HepG2 (cell line): Measurements from ENCODE around the gene ACTR1A. TPM values are rescaled to one million over a fixed set of nuclear protein-coding genes. Genes with fewer than 3 reads are reported as not detected.
A peak's percentile ranks its signal among the peaks of the same experiment; 100 is the strongest.

ENCODE experiments used
- ARNTL ChIP-seq: sonication (generic); formaldehyde crosslinking; IDR thresholded peaks from 2 replicates; pipeline ENCODE4 v1.4.0; 2020; ENCODE audit warnings: mild to moderate bottlenecking, missing genetic modification reagents
- BCL3 ChIP-seq: sonication (generic); formaldehyde crosslinking; IDR thresholded peaks from 2 replicates; pipeline ENCODE4 v1.5.1; 2020; ENCODE audit warnings: mild to moderate bottlenecking, missing genetic modification reagents, moderate library complexity
- CCDC6 ChIP-seq: sonication (generic); formaldehyde crosslinking; IDR thresholded peaks from 2 replicates; pipeline ENCODE4 v1.8.1; 2022; ENCODE audit warnings: mild to moderate bottlenecking, missing genetic modification reagents, moderate library complexity
- EED ChIP-seq: sonication (generic); formaldehyde crosslinking; IDR thresholded peaks from 2 replicates; pipeline ENCODE4 v1.5.0; 2020; ENCODE audit warnings: mild to moderate bottlenecking, missing genetic modification reagents
- EP300 ChIP-seq, 3 experiments: sonication (generic) in 1 of 3; formaldehyde crosslinking in 1 of 3; IDR thresholded peaks; 2 replicates each; pipeline versions ENCODE4 v1.5.1 to v1.6.1; 2011 to 2020; ENCODE audit warnings: low read depth in 2 of 3, low read length in 2 of 3, borderline replicate concordance in 1 of 3, improper control_type of control experiment in 1 of 3, mild to moderate bottlenecking in 1 of 3, missing genetic modification reagents in 1 of 3, moderate library complexity in 1 of 3
- FOSL2 ChIP-seq: sonication (generic); formaldehyde crosslinking; IDR thresholded peaks from 2 replicates; pipeline ENCODE4 v1.4.0; 2020; ENCODE audit warnings: missing genetic modification reagents
- FOXO1 ChIP-seq: sonication (generic); formaldehyde crosslinking; IDR thresholded peaks from 2 replicates; pipeline ENCODE4 v1.4.0; 2020; ENCODE audit warnings: missing genetic modification reagents
- RNF2 ChIP-seq: fragments of 450-650 bp; conservative IDR thresholded peaks from 2 replicates; pipeline ENCODE4 v1.6.1; 2016; ENCODE audit warnings: low read depth
- SPEN ChIP-seq: sonication (generic); formaldehyde crosslinking; IDR thresholded peaks from 2 replicates; pipeline ENCODE4 v1.5.1; 2020; ENCODE audit warnings: low read depth, mild to moderate bottlenecking, missing genetic modification reagents
- TFDP2 ChIP-seq: sonication (generic); formaldehyde crosslinking; IDR thresholded peaks from 2 replicates; pipeline ENCODE4 v1.4.0; 2020; ENCODE audit warnings: missing genetic modification reagents
- THAP11 ChIP-seq: IDR thresholded peaks from 2 replicates; pipeline ENCODE4 v1.6.1; 2016; ENCODE audit warnings: missing biosample characterization, missing genetic modification reagents
- ZBTB2 ChIP-seq: sonication (generic); formaldehyde crosslinking; IDR thresholded peaks from 2 replicates; pipeline ENCODE4 v1.8.0; 2022; ENCODE audit warnings: low read depth, missing genetic modification reagents
- ZBTB42 ChIP-seq: sonication (generic); formaldehyde crosslinking; IDR thresholded peaks from 2 replicates; pipeline ENCODE4 v1.5.0; 2020; ENCODE audit warnings: mild to moderate bottlenecking, missing genetic modification reagents
- ZNF274 ChIP-seq: sonication (generic); formaldehyde crosslinking; IDR thresholded peaks from 2 replicates; pipeline ENCODE4 v1.5.1; 2020; ENCODE audit warnings: mild to moderate bottlenecking, missing genetic modification reagents
- ZNF354B ChIP-seq: sonication (generic); formaldehyde crosslinking; IDR thresholded peaks from 2 replicates; pipeline ENCODE4 v1.8.0; 2022; ENCODE audit warnings: mild to moderate bottlenecking, missing genetic modification reagents
- ZNF563 ChIP-seq: sonication (generic); formaldehyde crosslinking; IDR thresholded peaks from 2 replicates; pipeline ENCODE4 v1.8.0; 2022; ENCODE audit warnings: mild to moderate bottlenecking, moderate library complexity, missing genetic modification reagents
- ZNF570 ChIP-seq: sonication (generic); formaldehyde crosslinking; IDR thresholded peaks from 2 replicates; pipeline ENCODE4 v1.4.0; 2020; ENCODE audit warnings: mild to moderate bottlenecking, missing genetic modification reagents, borderline replicate concordance
- ZNF674 ChIP-seq: sonication (generic); formaldehyde crosslinking; IDR thresholded peaks from 2 replicates; pipeline ENCODE4 v1.5.0; 2020; ENCODE audit warnings: low read depth, mild to moderate bottlenecking, missing genetic modification reagents
- ZNF709 ChIP-seq: sonication (generic); formaldehyde crosslinking; IDR thresholded peaks from 2 replicates; pipeline ENCODE4 v1.5.0; 2020; ENCODE audit warnings: mild to moderate bottlenecking, missing genetic modification reagents
- ZNF766 ChIP-seq: sonication (generic); formaldehyde crosslinking; IDR thresholded peaks from 2 replicates; pipeline ENCODE4 v1.5.0; 2020; ENCODE audit warnings: missing genetic modification reagents, borderline replicate concordance
- ZNF770 ChIP-seq: sonication (generic); formaldehyde crosslinking; IDR thresholded peaks from 2 replicates; pipeline ENCODE4 v1.5.0; 2020; ENCODE audit warnings: mild to moderate bottlenecking, missing genetic modification reagents
- ZNF790 ChIP-seq: sonication (generic); formaldehyde crosslinking; IDR thresholded peaks from 2 replicates; pipeline ENCODE4 v1.8.0; 2022; ENCODE audit warnings: missing genetic modification reagents, mild to moderate bottlenecking, borderline replicate concordance
- ZSCAN31 ChIP-seq: sonication (generic); formaldehyde crosslinking; IDR thresholded peaks from 2 replicates; pipeline ENCODE4 v1.5.0; 2020; ENCODE audit warnings: low read depth, mild to moderate bottlenecking, missing genetic modification reagents
- polyA plus RNA-seq, 8 experiments: library from polyadenylated mRNA; depleted of rRNA in 3 of 8; stranded (reverse) in 7 of 8; unstranded in 1 of 8; fragments of >200 nt; fragmentation: Illumina TruSeq in 4 of 8; extraction: Trizol in 4 of 8; gene quantifications; 2 replicates each; pipeline versions ENCODE4 v1.2.1 to v1.2.3, GENCODE V29; 2011 to 2016; ENCODE audit warnings: low read depth in 4 of 8, missing spikeins in 1 of 8, mixed read lengths in 1 of 8; ENCODE audit not compliant: insufficient read depth in 1 of 8
- total RNA-seq, 5 experiments: library from RNA; depleted of rRNA; stranded (reverse); fragments of >200 nt; fragmentation: Illumina TruSeq; extraction: Trizol; gene quantifications; 2 replicates each; pipeline ENCODE4 v1.2.3, GENCODE V29; 2016; ENCODE audit warnings: low read depth in 1 of 5

Gene ACTR1A
- total and polyA plus RNA-seq, 2 of the 13 experiments (the other 11 are each of a cell fraction or from before 2014, with no cell fraction given), result 59.6 to 62.8 TPM

- peak; percentile 60; the same call in 1 of the 2 replicates for TF ChIP-seq ZNF770 (CRISPR knock-in tag)
- TF ChIP-seq CCDC6 (CRISPR knock-in tag), result peak; percentile 75; the same call in 1 of the 2 replicates
- TF ChIP-seq ZBTB42, result no peak
- TF ChIP-seq ZNF674 (CRISPR knock-in tag), result 0 out of 2 replicates have a peak, but pooled peaks have one; percentile 17
- TF ChIP-seq FOXO1 (CRISPR knock-in tag), result 0 out of 2 replicates have a peak, but pooled peaks have one; percentile 46
- peak; percentile 65; the same call in 1 of the 2 replicates for TF ChIP-seq BCL3 (CRISPR knock-in tag)
- TF ChIP-seq ZSCAN31 (CRISPR knock-in tag), result peak; percentile 89
- TF ChIP-seq EED (CRISPR knock-in tag), result 0 out of 2 replicates have a peak, but pooled peaks have one; percentile 47
- TF ChIP-seq ZNF570 (CRISPR knock-in tag), result 0 out of 2 replicates have a peak, but pooled peaks have one; percentile 33
- TF ChIP-seq FOSL2, result 0 out of 2 replicates have a peak, but pooled peaks have one; percentile 4
- peak; percentile 77 for TF ChIP-seq ZNF709 (CRISPR knock-in tag)
- TF ChIP-seq THAP11, result peak; percentile 72
- TF ChIP-seq ZNF274 (CRISPR knock-in tag), result peak; percentile 31; the same call in 1 of the 2 replicates
- TF ChIP-seq ZNF790, result no peak
- peak; percentile 69; the same call in 1 of the 2 replicates for TF ChIP-seq SPEN (CRISPR knock-in tag)
- 0 out of 2 replicates have a peak, but pooled peaks have one; percentile 25 for TF ChIP-seq TFDP2 (CRISPR knock-in tag)
- TF ChIP-seq ZBTB2 (CRISPR knock-in tag), result peak; percentile 83
- TF ChIP-seq EP300 (IDR thresholded peaks at IDR 0.05; ENCODE audit: low read depth in 2 of 2, low read length in 2 of 2), result no peak
- no peak for TF ChIP-seq EP300 (CRISPR knock-in tag; IDR thresholded peaks at IDR 0.05; ENCODE audit: borderline replicate concordance)
- TF ChIP-seq RNF2, result peak; percentile 85; the same call in 1 of the 2 replicates
- TF ChIP-seq ZNF354B, result peak; percentile 78; the same call in 1 of the 2 replicates
- TF ChIP-seq ZNF563, result peak; percentile 80
- TF ChIP-seq ZNF766 (CRISPR knock-in tag), result peak; percentile 76; the same call in 1 of the 2 replicates
- TF ChIP-seq ARNTL (CRISPR knock-in tag), result peak; percentile 91
Measured at GRCh38 chr10:102450374-102451104, 52.0 kb downstream of the ACTR1A start (continued).
